Right lobe of liver (tissue), 6 donors: ENCODE measurements around the gene MORC4. TPM values are rescaled to one million over a fixed set of nuclear protein-coding genes. Genes with fewer than 3 reads are reported as not detected.

Experiments
- ATAC-seq, 4 donors: fragments of 200-7000 bp; cut with Tn5 transposase; one replicate each; pipeline ENCODE4 v1.9.1; 2020; ENCODE audit warnings: mild to moderate bottlenecking in 4 of 4, moderate library complexity in 4 of 4
- DNase-seq, 3 donors: peaks; one replicate each; pipeline ENCODE4 v3.0.0-alpha.2; 2020
- H3K27ac ChIP-seq, 3 donors: fragments of 200-600 bp; one replicate each; pipeline ENCODE4 v1.8.0; 2022
- H3K27me3 ChIP-seq, 2 donors: fragments of 200-600 bp; one replicate each; pipeline ENCODE4 v1.8.0; 2022
- H3K36me3 ChIP-seq, 4 donors: fragments of 200-600 bp; sonication (generic) in 1 of 4; one replicate each; pipeline versions ENCODE4 v1.5.1 to v1.8.0; 2017 to 2022; ENCODE audit warnings: control low read depth in 1 of 4
- H3K4me1 ChIP-seq, 4 donors: fragments of 200-600 bp; sonication (generic) in 1 of 4; one replicate each; pipeline versions ENCODE4 v1.5.1 to v1.8.0; 2017 to 2022; ENCODE audit warnings: control low read depth in 1 of 4
- H3K4me3 ChIP-seq, 3 donors: fragments of 200-600 bp; one replicate each; pipeline ENCODE4 v1.8.0; 2022
- H3K9me3 ChIP-seq, 4 donors: fragments of 200-600 bp; sonication (generic) in 1 of 4; one replicate each; pipeline versions ENCODE4 v1.5.1 to v1.8.0; 2017 to 2022; ENCODE audit warnings: control low read depth in 1 of 4
- CTCF ChIP-seq, 4 donors: fragments of 200-600 bp in 3 of 4; fragments of 450-650 bp in 1 of 4; IDR thresholded peaks; one replicate each; pipeline versions ENCODE4 v1.5.1 to v1.8.0; 2016 to 2022; ENCODE audit warnings: antibody characterized with exemption in 4 of 4, mild to moderate bottlenecking in 2 of 4
- POLR2A ChIP-seq: fragments of 450-650 bp; IDR thresholded peaks from one replicate; pipeline ENCODE4 v1.6.1; 2017; ENCODE audit warnings: antibody characterized with exemption, mild to moderate bottlenecking
- WGBS: methylation state at CpG from one replicate; pipeline ENCODE4 v1.1.6; 2018; ENCODE audit warnings: low coverage, low lambda C conversion rate; ENCODE audit not compliant: insufficient coverage; ENCODE audit errors: missing lambda C conversion rate; 5-methylcytosine and 5-hydroxymethylcytosine counted together
- intact Hi-C, 2 donors: fragments of 100-400 bp; cut with DNase I; formaldehyde crosslinking; loops; one replicate each; pipeline versions ENCODE4 v1.11.2 to v1.14.1; 2022
- total RNA-seq, 6 experiments: library from RNA; depleted of rRNA in 2 of 6; stranded (reverse); fragments of >200 nt in 2 of 6; fragmentation: NEBNext Ultra II Directional in 3 of 6; extraction: Animal tissue kit (Norgen Biotek cat#: 25700) in 3 of 6; gene quantifications; one replicate each; pipeline versions ENCODE4 v1.1.0 to v1.2.4, GENCODE V29; 2016 to 2023
- donor health status: DM: no; HTN: yes; CAD: no.
- donor health status: DM: no; HTN: no; CAD: no.
- donor health status: DM: no; HTN: no; CAD: no.
- donor health status: DM: no; HTN: yes; CAD: no.
- donor health status: DM: no; HTN: yes; CAD: no.

Gene MORC4
- total RNA-seq, 6 experiments from 2014 or later = 8.9 to 26.9 (median 19.4) TPM

GRCh38 chrX:106927023-106927422 lies 73.0 kb downstream of the MORC4 start:
- H3K9me3 ChIP-seq = no peaks in the 10 kb centered on the region
- peaks cover 0 to 9% (median 2%) of the 10 kb centered on the region in 4 donors for H3K4me1 ChIP-seq
- H3K4me3 ChIP-seq = no peak overlapping the region
- ATAC-seq (no peak), DNase-seq (no peak)
- H3K27me3 ChIP-seq = no peaks in the 10 kb centered on the region
- intact Hi-C loops = no loop called here
- TF ChIP-seq POLR2A = no peak
- no peak for TF ChIP-seq CTCF (IDR thresholded peaks at IDR 0.05)
- H3K27ac ChIP-seq = peak overlapping the region in 2 of 3 donors; percentile 24 to 77
- 83% methylated on average over 3 of the region's 3 CpGs for WGBS
- H3K36me3 ChIP-seq = no peaks in the 10 kb centered on the region

GRCh38 chrX:106921637-106922036 lies 78.4 kb downstream of the MORC4 start:
- no peak overlapping the region for H3K27ac ChIP-seq
- intact Hi-C loops = no loop called here
- 71% methylated on average over 2 of the region's 2 CpGs for WGBS
- TF ChIP-seq POLR2A (no peak), CTCF (IDR thresholded peaks at IDR 0.05) (no peak)
- H3K36me3 ChIP-seq = no peaks in the 10 kb centered on the region
- H3K4me3 ChIP-seq = no peak overlapping the region
- no peaks in the 10 kb centered on the region for H3K9me3 ChIP-seq
- H3K27me3 ChIP-seq = no peaks in the 10 kb centered on the region
- H3K4me1 ChIP-seq = no peaks in the 10 kb centered on the region
- no peak for DNase-seq
- ATAC-seq = no peak

GRCh38 chrX:106919932-106920452 lies 80.0 kb downstream of the MORC4 start, which contains the start of gene CLDN2:
Gene CLDN2 (plus strand): TSS chrX:106920402. CDS start chrX:106928229, 7,827 bp downstream.
- WGBS = 36% methylated on average over 2 of the region's 2 CpGs
- H3K9me3 ChIP-seq = no peaks in the 10 kb centered on the region
- no peaks in the 10 kb centered on the region for H3K4me1 ChIP-seq
- H3K27ac ChIP-seq = no peak within 1 kb of the TSS
- intact Hi-C loops = no loop called here
- ATAC-seq (peak in 1 of 4 donors; percentile 36), DNase-seq (no peak)
- TF ChIP-seq POLR2A (no peak), CTCF (IDR thresholded peaks at IDR 0.05) (no peak)
- H3K36me3 ChIP-seq = no peaks in the 10 kb centered on the region
- no peaks in the 10 kb centered on the region for H3K27me3 ChIP-seq
- H3K4me3 ChIP-seq = no peak within 1 kb of the TSS

DNA sequence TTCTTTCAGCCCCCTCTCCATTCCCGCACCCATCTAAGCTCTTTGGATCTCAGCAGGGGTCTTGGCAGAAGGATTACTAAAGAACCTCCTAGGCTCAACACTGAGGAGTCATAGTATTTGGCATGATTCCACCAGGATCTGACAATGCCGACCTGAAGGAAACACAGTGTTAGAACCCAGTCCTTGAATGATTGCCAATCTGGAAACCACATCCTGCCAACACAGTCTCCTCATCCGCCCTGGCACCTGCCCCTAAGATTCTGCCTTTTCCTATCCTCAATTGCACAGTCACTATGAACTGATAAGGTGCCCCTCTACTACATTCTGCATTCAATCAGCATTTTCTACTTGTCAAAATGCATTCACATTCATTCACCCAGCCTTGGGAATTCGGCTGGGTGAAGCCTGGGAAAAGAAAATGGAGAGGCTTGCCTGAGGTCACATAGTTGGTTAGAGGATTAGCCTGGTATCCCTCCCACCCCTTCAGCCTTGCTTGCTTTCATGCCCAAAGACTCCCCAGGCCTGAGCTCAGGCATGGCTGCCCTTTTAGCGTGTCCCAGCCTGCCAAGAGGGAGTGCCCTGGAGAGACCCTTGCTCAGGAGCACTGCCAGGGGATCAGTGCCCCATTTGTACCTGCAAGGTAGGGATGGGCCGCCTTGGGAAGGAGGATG lies 82.0 kb downstream of the MORC4 start:
- 31% methylated on average over 5 of the region's 6 CpGs for WGBS
- ATAC-seq = peak in 2 of 4 donors; percentile 20 to 38
- no peak for DNase-seq
- intact Hi-C loops = no loop called here
- Histone ChIP-seq H3K9me3 (no peaks in the 10 kb centered on the region), H3K27me3 (no peaks in the 10 kb centered on the region), H3K27ac (no peak overlapping the region), H3K4me3 (no peak overlapping the region), H3K4me1 (no peaks in the 10 kb centered on the region), H3K36me3 (no peaks in the 10 kb centered on the region)
- TF ChIP-seq POLR2A = no peak
- no peak for TF ChIP-seq CTCF (IDR thresholded peaks at IDR 0.05)
